Measurements from ENCODE around the gene NXN. TPM values are rescaled to one million over a fixed set of nuclear protein-coding genes. Genes with fewer than 3 reads are reported as not detected.

NXN gene
- polyA plus RNA-seq, 1 donor from 2014 or later: 14.8 TPM

DNA sequence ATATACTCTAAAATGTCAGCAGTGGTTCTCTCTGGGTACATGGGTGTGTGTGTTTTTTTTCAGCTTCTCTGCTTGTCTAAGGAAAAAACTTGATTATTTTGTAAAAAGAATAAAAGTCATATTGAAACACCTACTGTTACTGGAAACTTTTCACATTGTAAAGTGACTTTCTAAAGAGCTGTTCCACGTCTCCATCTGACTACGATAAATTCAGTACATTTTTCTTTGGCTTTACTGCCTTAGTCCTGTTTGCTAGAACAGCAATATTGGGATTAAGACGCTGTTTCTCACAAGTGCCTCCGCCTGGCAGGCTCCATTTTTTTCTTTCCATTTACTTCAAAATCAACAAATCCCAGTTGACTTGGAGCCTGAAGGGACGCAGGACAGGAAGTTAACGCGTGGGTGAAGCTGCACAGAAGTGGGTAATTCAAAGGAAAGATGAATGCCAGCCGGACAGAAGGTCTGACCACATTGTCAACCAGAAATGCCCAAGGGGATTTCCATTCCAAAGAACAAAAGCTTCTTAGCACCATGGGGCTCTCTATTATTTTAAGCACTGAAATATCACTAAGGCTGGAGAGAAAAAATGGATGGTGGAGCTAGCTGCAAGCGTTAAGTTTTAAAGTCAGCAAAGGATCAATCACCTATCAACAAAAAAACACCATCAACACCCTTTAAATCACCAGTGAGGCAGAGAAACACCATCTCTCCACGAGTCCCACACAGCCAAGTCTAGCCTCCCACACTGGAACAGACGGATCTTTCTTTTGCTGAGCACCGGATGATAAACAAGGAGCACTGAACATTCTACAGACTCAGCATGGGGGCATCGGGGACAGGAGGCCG is 205.9 kb downstream of the NXN start:
- H4K20me1 ChIP-seq (ENCODE audit: insufficient read depth): no peaks in the 10 kb centered on the region
- H3K36me3 ChIP-seq (ENCODE audit: insufficient read depth, low read length): peaks cover 13% of the 10 kb centered on the region
- no peaks in the 10 kb centered on the region for H3K27me3 ChIP-seq (ENCODE audit: insufficient read depth, low read depth, low read length)
- H3K4me2 ChIP-seq (ENCODE audit: low read length): no peak overlapping the region
- no peaks in the 10 kb centered on the region for H3F3A ChIP-seq (ENCODE audit: insufficient read depth, low read length, poor library complexity, severe bottlenecking)
- H3K27ac ChIP-seq (ENCODE audit: low read length): no peak overlapping the region
- no peaks in the 10 kb centered on the region for H3K79me2 ChIP-seq (replicated peaks; ENCODE audit: insufficient read depth, low read length)
- no peaks in the 10 kb centered on the region for H3K9me3 ChIP-seq (ENCODE audit: low read length)
- TF ChIP-seq EP300 (conservative IDR thresholded peaks at IDR 0.05; ENCODE audit: poor library complexity, severe bottlenecking) (no peak), REST (IDR thresholded peaks at IDR 0.05; ENCODE audit: borderline replicate concordance) (no peak), RAD21 (conservative IDR thresholded peaks at IDR 0.05) (no peak), MXI1 (conservative IDR thresholded peaks at IDR 0.05; ENCODE audit: poor library complexity, severe bottlenecking) (no peak), CTCF (IDR thresholded peaks at IDR 0.05; ENCODE audit: poor library complexity, severe bottlenecking) (no peak), POLR2AphosphoS5 (IDR thresholded peaks at IDR 0.05) (no peak), SMC3 (conservative IDR thresholded peaks at IDR 0.05; ENCODE audit: poor library complexity) (no peak), EZH2 (IDR thresholded peaks at IDR 0.05; ENCODE audit: borderline replicate concordance, insufficient read depth, low read length, poor library complexity, severe bottlenecking) (no peak), TAF1 (IDR thresholded peaks at IDR 0.05; ENCODE audit: low read depth) (no peak)
- H3K9me2 ChIP-seq (ENCODE audit: insufficient read depth, low read length): no peaks in the 10 kb centered on the region
- H2AFZ ChIP-seq (ENCODE audit: low read depth, low read length): no peak overlapping the region
- H3K4me3 ChIP-seq (ENCODE audit: low read length): no peak overlapping the region
- no peak overlapping the region for H3K9ac ChIP-seq (ENCODE audit: low read length)

GRCh38 chr17:773016-773415 is 206.6 kb downstream of the NXN start:
- TF ChIP-seq MXI1 (conservative IDR thresholded peaks at IDR 0.05; ENCODE audit: poor library complexity, severe bottlenecking) (no peak), EZH2 (IDR thresholded peaks at IDR 0.05; ENCODE audit: borderline replicate concordance, insufficient read depth, low read length, poor library complexity, severe bottlenecking) (no peak), SMC3 (conservative IDR thresholded peaks at IDR 0.05; ENCODE audit: poor library complexity) (no peak), TAF1 (IDR thresholded peaks at IDR 0.05; ENCODE audit: low read depth) (no peak), REST (IDR thresholded peaks at IDR 0.05; ENCODE audit: borderline replicate concordance) (no peak), CTCF (IDR thresholded peaks at IDR 0.05; ENCODE audit: poor library complexity, severe bottlenecking) (no peak), POLR2AphosphoS5 (IDR thresholded peaks at IDR 0.05) (no peak), EP300 (conservative IDR thresholded peaks at IDR 0.05; ENCODE audit: poor library complexity, severe bottlenecking) (no peak), RAD21 (conservative IDR thresholded peaks at IDR 0.05) (no peak)
- peaks cover 13% of the 10 kb centered on the region for H3K36me3 ChIP-seq (ENCODE audit: insufficient read depth, low read length)

More at GRCh38 chr17:773016-773415, 206.6 kb downstream of the NXN start:
- H3K4me2 ChIP-seq (ENCODE audit: low read length): no peak overlapping the region
- no peak overlapping the region for H2AFZ ChIP-seq (ENCODE audit: low read depth, low read length)
- no peak overlapping the region for H3K4me3 ChIP-seq (ENCODE audit: low read length)
- no peak overlapping the region for H3K9ac ChIP-seq (ENCODE audit: low read length)
- H3K27me3 ChIP-seq (ENCODE audit: insufficient read depth, low read depth, low read length): no peaks in the 10 kb centered on the region
- H3K9me2 ChIP-seq (ENCODE audit: insufficient read depth, low read length): no peaks in the 10 kb centered on the region
- no peaks in the 10 kb centered on the region for H3F3A ChIP-seq (ENCODE audit: insufficient read depth, low read length, poor library complexity, severe bottlenecking)
- H4K20me1 ChIP-seq (ENCODE audit: insufficient read depth): no peaks in the 10 kb centered on the region
- H3K79me2 ChIP-seq (replicated peaks; ENCODE audit: insufficient read depth, low read length): no peaks in the 10 kb centered on the region
- no peaks in the 10 kb centered on the region for H3K9me3 ChIP-seq (ENCODE audit: low read length)
- no peak overlapping the region for H3K27ac ChIP-seq (ENCODE audit: low read length)
